Measurements from ENCODE around the gene PDGFC.

The PDGFC gene

GRCh38 chr4:156956359-156956758, 15.2 kb downstream of the PDGFC start:
- POLR2A ChIA-PET: no interaction called here
- CTCF ChIA-PET: interaction anchor here (1.2 to 2.3 kb wide), 2 partner anchors 13 to 89 kb away, joined by 6 to 13 read pairs; no protein-coding TSS in a partner anchor
- TF ChIP-seq HDGF (IDR thresholded peaks at IDR 0.05; ENCODE audit: borderline replicate concordance) (no peak), FOXA1 (IDR thresholded peaks at IDR 0.05) (no peak), CTBP1 (IDR thresholded peaks at IDR 0.05; ENCODE audit: borderline replicate concordance) (no peak), BHLHE40 (IDR thresholded peaks at IDR 0.05; ENCODE audit: borderline replicate concordance) (no peak), ELF4 (IDR thresholded peaks at IDR 0.05) (no peak), ARNT (IDR thresholded peaks at IDR 0.05) (no peak), SP1 (IDR thresholded peaks at IDR 0.05) (no peak), FOXM1 (IDR thresholded peaks at IDR 0.05; ENCODE audit: borderline replicate concordance) (no peak), L3MBTL2 (conservative IDR thresholded peaks at IDR 0.05) (no peak), LEF1 (IDR thresholded peaks at IDR 0.05; ENCODE audit: borderline replicate concordance) (no peak)
- no peak for DNase-seq (ENCODE audit: extremely low spot score)

GRCh38 chr4:156954587-156954986, 17.0 kb downstream of the PDGFC start:
- peak; percentile 21 for DNase-seq (ENCODE audit: extremely low spot score)
- TF ChIP-seq L3MBTL2 (conservative IDR thresholded peaks at IDR 0.05): no peak
- no peak for TF ChIP-seq HDGF (IDR thresholded peaks at IDR 0.05; ENCODE audit: borderline replicate concordance)
- TF ChIP-seq FOXA1 (IDR thresholded peaks at IDR 0.05): no peak
- TF ChIP-seq PKNOX1 (IDR thresholded peaks at IDR 0.05): peak; percentile 90
- TF ChIP-seq LEF1 (IDR thresholded peaks at IDR 0.05; ENCODE audit: borderline replicate concordance): no peak
- TF ChIP-seq ELF4 (IDR thresholded peaks at IDR 0.05): no peak
- no peak for TF ChIP-seq NFRKB (IDR thresholded peaks at IDR 0.05)
- TF ChIP-seq FOXM1 (IDR thresholded peaks at IDR 0.05; ENCODE audit: borderline replicate concordance): no peak
- CTCF ChIA-PET: interaction anchor here (0.6 kb wide), 1 partner anchor 9 kb away, joined by 4 read pairs; no protein-coding TSS in a partner anchor
- POLR2A ChIA-PET: no interaction called here

- TF ChIP-seq PKNOX1 (IDR thresholded peaks at IDR 0.05) (no peak), LEF1 (IDR thresholded peaks at IDR 0.05; ENCODE audit: borderline replicate concordance) (no peak), HDGF (IDR thresholded peaks at IDR 0.05; ENCODE audit: borderline replicate concordance) (no peak), FOXM1 (IDR thresholded peaks at IDR 0.05; ENCODE audit: borderline replicate concordance) (no peak)
- CTCF ChIA-PET: no interaction called here
- no peak for DNase-seq (ENCODE audit: extremely low spot score)
- POLR2A ChIA-PET: no interaction called here
These were observed 17.6 kb downstream of the PDGFC start for GRCh38 chr4:156953951-156954350.

GRCh38 chr4:156953001-156953400, 18.6 kb downstream of the PDGFC start:
- no peak for DNase-seq (ENCODE audit: extremely low spot score)
- TF ChIP-seq FOXM1 (IDR thresholded peaks at IDR 0.05; ENCODE audit: borderline replicate concordance): no peak
- no peak for TF ChIP-seq NFRKB (IDR thresholded peaks at IDR 0.05)
- no peak for TF ChIP-seq ELF4 (IDR thresholded peaks at IDR 0.05)
- no peak for TF ChIP-seq FOXA1 (IDR thresholded peaks at IDR 0.05)
- TF ChIP-seq ZNF384 (IDR thresholded peaks at IDR 0.05): no peak
- no peak for TF ChIP-seq CTBP1 (IDR thresholded peaks at IDR 0.05; ENCODE audit: borderline replicate concordance)
- TF ChIP-seq FOXK2 (IDR thresholded peaks at IDR 0.05): no peak
- TF ChIP-seq L3MBTL2 (conservative IDR thresholded peaks at IDR 0.05): no peak
- TF ChIP-seq HDGF (IDR thresholded peaks at IDR 0.05; ENCODE audit: borderline replicate concordance): no peak
- TF ChIP-seq BHLHE40 (IDR thresholded peaks at IDR 0.05; ENCODE audit: borderline replicate concordance): no peak
- no peak for TF ChIP-seq TARDBP (IDR thresholded peaks at IDR 0.05)
- no peak for TF ChIP-seq LEF1 (IDR thresholded peaks at IDR 0.05; ENCODE audit: borderline replicate concordance)
- TF ChIP-seq SUZ12 (IDR thresholded peaks at IDR 0.05): no peak
- no peak for TF ChIP-seq ARNT (IDR thresholded peaks at IDR 0.05)
- no peak for TF ChIP-seq PKNOX1 (IDR thresholded peaks at IDR 0.05)
- TF ChIP-seq SP1 (IDR thresholded peaks at IDR 0.05): no peak
- CTCF ChIA-PET: interaction anchor here (0.7 kb wide), 1 partner anchor 15 kb away, joined by 4 read pairs; no protein-coding TSS in a partner anchor
- POLR2A ChIA-PET: no interaction called here

- TF ChIP-seq L3MBTL2 (conservative IDR thresholded peaks at IDR 0.05) (no peak), ZNF384 (IDR thresholded peaks at IDR 0.05) (no peak), FOXM1 (IDR thresholded peaks at IDR 0.05; ENCODE audit: borderline replicate concordance) (no peak), ARNT (IDR thresholded peaks at IDR 0.05) (no peak), SUZ12 (IDR thresholded peaks at IDR 0.05) (no peak), CTBP1 (IDR thresholded peaks at IDR 0.05; ENCODE audit: borderline replicate concordance) (no peak), BHLHE40 (IDR thresholded peaks at IDR 0.05; ENCODE audit: borderline replicate concordance) (no peak), TARDBP (IDR thresholded peaks at IDR 0.05) (no peak), PKNOX1 (IDR thresholded peaks at IDR 0.05) (no peak), FOXA1 (IDR thresholded peaks at IDR 0.05) (no peak), ELF4 (IDR thresholded peaks at IDR 0.05) (no peak), LEF1 (IDR thresholded peaks at IDR 0.05; ENCODE audit: borderline replicate concordance) (no peak), FOXK2 (IDR thresholded peaks at IDR 0.05) (no peak), HDGF (IDR thresholded peaks at IDR 0.05; ENCODE audit: borderline replicate concordance) (no peak), SP1 (IDR thresholded peaks at IDR 0.05) (no peak), NFRKB (IDR thresholded peaks at IDR 0.05) (no peak)
- DNase-seq (ENCODE audit: extremely low spot score): no peak
- POLR2A ChIA-PET: no interaction called here
- CTCF ChIA-PET: interaction anchor here (0.6 to 1.3 kb wide), 2 partner anchors 16 to 257 kb away, joined by 3 read pairs; no protein-coding TSS in a partner anchor
These were observed 19.4 kb downstream of the PDGFC start for GRCh38 chr4:156952078-156952759.

Measured in HEK293T (cell line).